22Rv1 (cell line): ENCODE data around the gene FER.

Experiments used
- ZFX ChIP-seq: fragments of 450-650 bp; IDR thresholded peaks from 2 replicates; pipeline ENCODE4 v1.6.1; 2017; ENCODE audit warnings: antibody characterized with exemption, borderline replicate concordance
- TF ChIP-seq, protein P1 (sequence below): fragments of 450-650 bp; IDR thresholded peaks from 2 replicates; pipeline ENCODE4 v1.5.1; 2017; ENCODE audit warnings: mild to moderate bottlenecking

DNA sequence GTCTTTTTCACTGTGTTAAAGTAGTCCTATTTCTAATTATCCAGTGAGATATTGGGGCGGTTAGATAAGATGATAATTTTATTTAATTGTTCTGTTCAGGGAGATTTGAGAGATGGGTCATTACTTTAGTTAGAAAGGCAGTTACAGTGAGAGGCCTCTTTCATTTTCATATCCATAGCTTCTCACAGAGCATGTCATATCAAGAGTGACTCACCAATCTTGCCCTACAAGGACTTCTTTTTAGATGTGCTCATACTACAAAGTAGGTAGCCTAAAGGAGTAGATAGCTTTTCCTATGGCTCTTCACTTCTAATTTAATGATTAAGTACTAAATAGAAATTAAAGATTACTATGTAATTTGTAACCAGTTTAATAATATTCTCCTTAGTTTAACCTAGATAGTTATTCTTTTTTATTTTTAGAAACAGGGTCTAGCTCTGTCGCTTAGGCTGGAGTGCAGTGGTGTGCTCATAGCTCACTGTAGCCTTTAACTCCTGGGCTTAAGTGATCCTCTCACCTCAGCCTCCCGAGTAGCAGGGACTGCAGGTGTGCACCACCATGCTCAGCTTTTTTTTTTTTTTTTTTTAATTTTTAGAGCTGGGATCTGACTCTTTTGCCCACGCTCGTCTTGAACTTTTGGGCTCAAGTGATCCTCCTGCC is 71.0 kb downstream of the FER start:
- TF ChIP-seq, protein P1, sequence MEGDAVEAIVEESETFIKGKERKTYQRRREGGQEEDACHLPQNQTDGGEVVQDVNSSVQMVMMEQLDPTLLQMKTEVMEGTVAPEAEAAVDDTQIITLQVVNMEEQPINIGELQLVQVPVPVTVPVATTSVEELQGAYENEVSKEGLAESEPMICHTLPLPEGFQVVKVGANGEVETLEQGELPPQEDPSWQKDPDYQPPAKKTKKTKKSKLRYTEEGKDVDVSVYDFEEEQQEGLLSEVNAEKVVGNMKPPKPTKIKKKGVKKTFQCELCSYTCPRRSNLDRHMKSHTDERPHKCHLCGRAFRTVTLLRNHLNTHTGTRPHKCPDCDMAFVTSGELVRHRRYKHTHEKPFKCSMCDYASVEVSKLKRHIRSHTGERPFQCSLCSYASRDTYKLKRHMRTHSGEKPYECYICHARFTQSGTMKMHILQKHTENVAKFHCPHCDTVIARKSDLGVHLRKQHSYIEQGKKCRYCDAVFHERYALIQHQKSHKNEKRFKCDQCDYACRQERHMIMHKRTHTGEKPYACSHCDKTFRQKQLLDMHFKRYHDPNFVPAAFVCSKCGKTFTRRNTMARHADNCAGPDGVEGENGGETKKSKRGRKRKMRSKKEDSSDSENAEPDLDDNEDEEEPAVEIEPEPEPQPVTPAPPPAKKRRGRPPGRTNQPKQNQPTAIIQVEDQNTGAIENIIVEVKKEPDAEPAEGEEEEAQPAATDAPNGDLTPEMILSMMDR = no peak
- TF ChIP-seq ZFX = no peak
